Upper lobe of right lung (tissue), 1 donor: ENCODE results near the gene L3MBTL2. TPM values are rescaled to one million over a fixed set of nuclear protein-coding genes. Genes with fewer than 3 reads are reported as not detected.

ENCODE experiments used
- ATAC-seq: fragments of 200-7000 bp; cut with Tn5 transposase; one replicate; pipeline ENCODE4 v1.9.1; 2020; ENCODE audit warnings: mild to moderate bottlenecking, moderate library complexity
- DNase-seq: peaks from one replicate; pipeline ENCODE4 v3.0.0-alpha.2; 2020
- H3K27ac ChIP-seq: fragments of 200-600 bp; one replicate; pipeline ENCODE4 v1.8.0; 2022
- H3K27me3 ChIP-seq: fragments of 200-600 bp; one replicate; pipeline ENCODE4 v1.8.0; 2022; ENCODE audit warnings: mild to moderate bottlenecking
- H3K36me3 ChIP-seq: fragments of 200-600 bp; one replicate; pipeline ENCODE4 v1.8.0; 2022
- H3K4me1 ChIP-seq: fragments of 200-600 bp; one replicate; pipeline ENCODE4 v1.8.0; 2022
- H3K4me3 ChIP-seq: fragments of 200-600 bp; one replicate; pipeline ENCODE4 v1.8.0; 2022; ENCODE audit warnings: mild to moderate bottlenecking
- H3K9me3 ChIP-seq: fragments of 200-600 bp; one replicate; pipeline ENCODE4 v1.8.0; 2022
- intact Hi-C: fragments of 100-400 bp; cut with DNase I; formaldehyde crosslinking; loops from one replicate; pipeline ENCODE4 v1.11.0; 2022
- total RNA-seq: library from RNA; stranded (reverse); fragmentation: NEBNext Ultra II Directional; extraction: Animal tissue kit (Norgen Biotek cat#: 25700); gene quantifications from one replicate; pipeline ENCODE4 v1.2.1, GENCODE V29; 2021
- TF ChIP-seq, protein P1 (sequence below): fragments of 200-600 bp; IDR thresholded peaks from one replicate; pipeline ENCODE4 v1.8.0; 2022; ENCODE audit warnings: antibody characterized with exemption
- donor health status: DM: no; HTN: yes; CAD: no; lungs with severe emphysema.

Gene L3MBTL2
- total RNA-seq, 1 donor from 2014 or later = 24.0 TPM

GRCh38 chr22:41245917-41246499 is 40.9 kb downstream of the L3MBTL2 start:
- DNase-seq (no peak), ATAC-seq (no peak)
- Histone ChIP-seq H3K36me3 (peaks cover 56% of the 10 kb centered on the region), H3K27ac (no peak overlapping the region), H3K9me3 (no peaks in the 10 kb centered on the region), H3K4me3 (no peak overlapping the region), H3K27me3 (no peaks in the 10 kb centered on the region), H3K4me1 (no peaks in the 10 kb centered on the region)
- TF ChIP-seq, protein P1, sequence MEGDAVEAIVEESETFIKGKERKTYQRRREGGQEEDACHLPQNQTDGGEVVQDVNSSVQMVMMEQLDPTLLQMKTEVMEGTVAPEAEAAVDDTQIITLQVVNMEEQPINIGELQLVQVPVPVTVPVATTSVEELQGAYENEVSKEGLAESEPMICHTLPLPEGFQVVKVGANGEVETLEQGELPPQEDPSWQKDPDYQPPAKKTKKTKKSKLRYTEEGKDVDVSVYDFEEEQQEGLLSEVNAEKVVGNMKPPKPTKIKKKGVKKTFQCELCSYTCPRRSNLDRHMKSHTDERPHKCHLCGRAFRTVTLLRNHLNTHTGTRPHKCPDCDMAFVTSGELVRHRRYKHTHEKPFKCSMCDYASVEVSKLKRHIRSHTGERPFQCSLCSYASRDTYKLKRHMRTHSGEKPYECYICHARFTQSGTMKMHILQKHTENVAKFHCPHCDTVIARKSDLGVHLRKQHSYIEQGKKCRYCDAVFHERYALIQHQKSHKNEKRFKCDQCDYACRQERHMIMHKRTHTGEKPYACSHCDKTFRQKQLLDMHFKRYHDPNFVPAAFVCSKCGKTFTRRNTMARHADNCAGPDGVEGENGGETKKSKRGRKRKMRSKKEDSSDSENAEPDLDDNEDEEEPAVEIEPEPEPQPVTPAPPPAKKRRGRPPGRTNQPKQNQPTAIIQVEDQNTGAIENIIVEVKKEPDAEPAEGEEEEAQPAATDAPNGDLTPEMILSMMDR = no peak
- intact Hi-C loops = no loop called here

DNA sequence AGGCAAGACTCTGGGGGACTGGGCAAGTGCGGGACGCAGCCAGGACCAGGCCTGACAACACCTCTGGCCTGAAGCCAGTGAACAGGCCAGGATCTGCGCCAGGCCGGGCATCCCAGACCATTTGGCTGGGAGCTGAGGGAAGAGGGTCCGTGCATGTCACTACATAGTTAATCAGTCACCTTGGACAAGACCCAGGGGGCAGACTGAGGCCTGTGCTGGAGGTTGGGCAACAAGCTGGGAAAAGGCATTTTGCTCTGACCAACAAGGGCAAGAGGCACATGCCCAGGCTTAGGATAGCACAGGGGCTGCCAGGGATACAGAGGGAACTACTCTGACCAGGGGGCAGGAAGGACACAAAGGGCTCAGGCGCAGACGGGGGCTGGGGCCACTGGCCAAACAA is 42.6 kb downstream of the L3MBTL2 start:
- Histone ChIP-seq H3K27me3 (no peaks in the 10 kb centered on the region), H3K27ac (no peak overlapping the region), H3K36me3 (peaks cover 72% of the 10 kb centered on the region), H3K4me1 (no peaks in the 10 kb centered on the region), H3K4me3 (no peak overlapping the region), H3K9me3 (no peaks in the 10 kb centered on the region)
- intact Hi-C loops = no loop called here
- TF ChIP-seq, protein P1 = no peak
- DNase-seq (no peak), ATAC-seq (no peak)

DNA sequence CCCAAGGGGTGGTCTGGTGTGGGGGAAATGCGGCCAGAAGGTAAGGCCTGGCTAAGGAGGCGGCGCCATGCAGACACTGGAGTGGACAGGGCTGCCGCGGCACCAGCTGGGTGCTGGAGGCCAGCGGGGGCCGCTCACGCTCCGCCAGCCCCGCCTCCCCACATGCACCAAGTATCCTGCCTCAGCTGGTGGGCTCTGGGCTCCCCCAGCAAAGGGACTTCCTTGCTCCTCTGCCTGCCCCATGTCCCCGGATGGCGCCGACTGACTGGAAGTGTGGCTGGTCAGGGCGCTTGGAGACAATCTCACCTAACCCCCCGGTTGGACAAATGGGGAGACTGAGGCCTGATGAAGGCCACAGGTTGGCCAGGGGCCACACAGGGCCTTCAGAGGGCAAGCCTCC is 43.2 kb downstream of the L3MBTL2 start:
- Histone ChIP-seq H3K36me3 (peaks cover 78% of the 10 kb centered on the region), H3K27me3 (no peaks in the 10 kb centered on the region), H3K4me1 (no peaks in the 10 kb centered on the region), H3K27ac (no peak overlapping the region), H3K4me3 (no peak overlapping the region), H3K9me3 (no peaks in the 10 kb centered on the region)
- no peak for ATAC-seq
- intact Hi-C loops = no loop called here
- DNase-seq = no peak
- TF ChIP-seq, protein P1 = no peak

GRCh38 chr22:41248758-41249157 is 43.6 kb downstream of the L3MBTL2 start:
- peaks cover 82% of the 10 kb centered on the region for H3K36me3 ChIP-seq
- no peaks in the 10 kb centered on the region for H3K27me3 ChIP-seq
- TF ChIP-seq, protein P1 = no peak
- H3K4me1 ChIP-seq = no peaks in the 10 kb centered on the region
- H3K27ac ChIP-seq = no peak overlapping the region
- H3K4me3 ChIP-seq = no peak overlapping the region
- no peak for ATAC-seq
- no peak for DNase-seq
- intact Hi-C loops = no loop called here
- H3K9me3 ChIP-seq = no peaks in the 10 kb centered on the region

- no peaks in the 10 kb centered on the region for H3K27me3 ChIP-seq
- TF ChIP-seq, protein P1 = no peak
- ATAC-seq = no peak
- H3K4me1 ChIP-seq = no peaks in the 10 kb centered on the region
- no peak overlapping the region for H3K27ac ChIP-seq
- no peak for DNase-seq
- no peak overlapping the region for H3K4me3 ChIP-seq
- intact Hi-C loops = no loop called here
- peaks cover 86% of the 10 kb centered on the region for H3K36me3 ChIP-seq
- no peaks in the 10 kb centered on the region for H3K9me3 ChIP-seq
Measured at GRCh38 chr22:41249442-41249841, 44.3 kb downstream of the L3MBTL2 start.

- no peaks in the 10 kb centered on the region for H3K27me3 ChIP-seq
- no peak overlapping the region for H3K4me3 ChIP-seq
- no peak overlapping the region for H3K27ac ChIP-seq
- DNase-seq (no peak), ATAC-seq (no peak)
- H3K4me1 ChIP-seq = no peaks in the 10 kb centered on the region
- H3K9me3 ChIP-seq = no peaks in the 10 kb centered on the region
- TF ChIP-seq, protein P1 = no peak
- intact Hi-C loops = no loop called here
- H3K36me3 ChIP-seq = peaks cover 90% of the 10 kb centered on the region
Measured at GRCh38 chr22:41250127-41250526, 45.0 kb downstream of the L3MBTL2 start.
